ENCODE results near the gene DNAJC17. TPM values are rescaled to one million over a fixed set of nuclear protein-coding genes. Genes with fewer than 3 reads are reported as not detected.

The DNAJC17 gene
- total and polyA plus RNA-seq, 2 of the 13 experiments (the other 11 are each of a cell fraction or from before 2014, with no cell fraction given) = 22.2 to 26.5 TPM

- BruUV-seq (replicated peaks) = no TSS peak
- no peak for DNase-seq (ENCODE audit: low spot score)
- ChIA-PET CTCF (ENCODE audit: low intra/inter-chr PET ratio, low total read pairs) (no interaction called here), POLR2A (no interaction called here)
- Histone ChIP-seq H3K9ac (ENCODE audit: insufficient read depth, low read depth, low read length) (no peak overlapping the region), H3K9me3 (ENCODE audit: low read length) (no peaks in the 10 kb centered on the region), H3K4me1 (ENCODE audit: insufficient read depth, low read length) (peaks cover 16% of the 10 kb centered on the region), H3K79me2 (ENCODE audit: insufficient read depth, low read length) (peaks cover 11% of the 10 kb centered on the region), H4K20me1 (ENCODE audit: insufficient read depth, low read length) (no peaks in the 10 kb centered on the region), H3K36me3 (replicated peaks in 1 of 2; ENCODE audit: control insufficient read depth in 1 of 2, insufficient read depth in 2 of 2, low read length in 2 of 2) (peaks cover 9 to 24% of the 10 kb centered on the region in 2 experiments; a peak in 4 of 5 replicates), H3K4me3 (replicated peaks in 1 of 3; ENCODE audit: insufficient read depth in 1 of 3, low read depth in 2 of 3, low read length in 3 of 3) (no peak overlapping the region), H2AFZ (ENCODE audit: low read length) (no peak overlapping the region), H3K4me2 (ENCODE audit: low read depth, low read length) (no peak overlapping the region), H3K27ac (ENCODE audit: extremely low read length, insufficient read depth, low read length) (no peak overlapping the region), H3K27me3 (ENCODE audit: control insufficient read depth in 1 of 2, insufficient read depth in 2 of 2, low read length in 2 of 2) (no peaks in the 10 kb centered on the region)
- in situ Hi-C loops (cut with HindIII; ENCODE audit: extremely low pct_ligation_motif_present, low pct_unique_long_range_greater_than_20kb) (no loop called here), intact Hi-C loops (cut with micrococcal nuclease; ENCODE audit: unreplicated experiment) (no loop called here)
- no peak for ATAC-seq
- no peak for FAIRE-seq
- 93% methylated on average over 12 of the region's 21 CpGs for WGBS (ENCODE audit: low lambda C conversion rate)
- TF ChIP-seq RBFOX2 (IDR thresholded peaks at IDR 0.05; ENCODE audit: low read depth, low read length) (0 out of 2 replicates have a peak, but pooled peaks have one; percentile 20), ZNF687 (CRISPR knock-in tag; IDR thresholded peaks at IDR 0.05) (0 out of 2 replicates have a peak, but pooled peaks have one; percentile 4), PHF8 (CRISPR knock-in tag; IDR thresholded peaks at IDR 0.05) (no peak), POLR2A (IDR thresholded peaks at IDR 0.05; ENCODE audit: insufficient read depth in 1 of 2, low read depth in 2 of 2, low read length in 2 of 2) (peak in 1 of 2 experiments; percentile 28; a peak in 1 of 4 replicates), ZNF883 (CRISPR knock-in tag; IDR thresholded peaks at IDR 0.05; ENCODE audit: not compliant biosample characterization) (no peak), AGO2 (optimal IDR thresholded peaks at IDR 0.05; ENCODE audit: low read depth, low read length) (peak; percentile 61), ZNF501 (CRISPR knock-in tag; IDR thresholded peaks at IDR 0.05) (no peak)
These were observed 38.6 kb downstream of the DNAJC17 start for GRCh38 chr15:40768521-40769273.

Measured in HepG2 (cell line).